Calu3 (cell line): ENCODE data around the gene CTDP1. TPM values are rescaled to one million over a fixed set of nuclear protein-coding genes. Genes with fewer than 3 reads are reported as not detected.

Experiments
- BruUV-seq: library from RNA; stranded (reverse); fragments of 400-500 nt; replicated peaks from 2 replicates; lab custom pipeline; 2021; lab: Mats Ljungman, UMichigan
- CTCF ChIA-PET: fragments of 300-600 bp; sonication (Branson Sonifier 250); formaldehyde crosslinking; loops from one replicate; lab custom pipeline; 2022; ENCODE audit warnings: antibody characterized with exemption; lab: Charles Lee
- DNase-seq: peaks from one replicate; pipeline ENCODE4 v3.0.0; 2022
- H3K27ac Mint-ChIP-seq: one replicate; pipeline ENCODE4 v1.8.0; 2022; ENCODE audit warnings: mixed read lengths; ENCODE audit not compliant: unreplicated experiment
- H3K27me3 Mint-ChIP-seq: one replicate; pipeline ENCODE4 v1.8.0; 2022; ENCODE audit warnings: mixed read lengths; ENCODE audit not compliant: unreplicated experiment
- H3K36me3 Mint-ChIP-seq: one replicate; pipeline ENCODE4 v1.8.0; 2022; ENCODE audit warnings: mild to moderate bottlenecking, moderate library complexity, mixed read lengths; ENCODE audit not compliant: insufficient read depth, unreplicated experiment
- H3K4me1 Mint-ChIP-seq: one replicate; pipeline ENCODE4 v1.8.0; 2022; ENCODE audit warnings: mild to moderate bottlenecking, low read depth, mixed read lengths; ENCODE audit not compliant: unreplicated experiment
- H3K4me3 Mint-ChIP-seq: one replicate; pipeline ENCODE4 v1.8.0; 2022; ENCODE audit warnings: mild to moderate bottlenecking, low read depth, moderate library complexity, mixed read lengths; ENCODE audit not compliant: unreplicated experiment
- H3K9me3 Mint-ChIP-seq: one replicate; pipeline ENCODE4 v1.8.0; 2022; ENCODE audit warnings: low read depth, mixed read lengths; ENCODE audit not compliant: unreplicated experiment
- CTCF ChIP-seq: fragments of 200-600 bp; IDR thresholded peaks from one replicate; pipeline ENCODE4 v1.8.0; 2022; ENCODE audit warnings: antibody characterized with exemption; ENCODE audit not compliant: unreplicated experiment
- intact Hi-C: fragments of 100-400 bp; cut with micrococcal nuclease; formaldehyde crosslinking; loops from one replicate; pipeline ENCODE4 v1.10.0; 2022; ENCODE audit not compliant: unreplicated experiment
- total RNA-seq: library from RNA; stranded (reverse); gene quantifications from 2 replicates; pipeline ENCODE4 v1.2.3, GENCODE V29; 2022

Gene CTDP1
- total RNA-seq, 1 experiment from 2014 or later = 15.6 TPM

- Mint-ChIP-seq H3K27me3 (peaks cover 8% of the 10 kb centered on the region), H3K4me3 (no peak overlapping the region), H3K9me3 (no peaks in the 10 kb centered on the region), H3K27ac (no peak overlapping the region), H3K4me1 (no peaks in the 10 kb centered on the region), H3K36me3 (no peaks in the 10 kb centered on the region)
- intact Hi-C loops = no loop called here
- TF ChIP-seq CTCF = no peak
- CTCF ChIA-PET = no interaction called here
- no TSS peak for BruUV-seq
- no peak for DNase-seq
Observed at GRCh38 chr18:79782566-79783308, 103.1 kb downstream of the CTDP1 start.

- intact Hi-C loops = no loop called here
- no peak overlapping the region for H3K27ac Mint-ChIP-seq
- no peaks in the 10 kb centered on the region for H3K36me3 Mint-ChIP-seq
- no peak for DNase-seq
- no peaks in the 10 kb centered on the region for H3K27me3 Mint-ChIP-seq
- H3K4me3 Mint-ChIP-seq = no peak overlapping the region
- no peak for TF ChIP-seq CTCF
- H3K9me3 Mint-ChIP-seq = no peaks in the 10 kb centered on the region
- H3K4me1 Mint-ChIP-seq = no peaks in the 10 kb centered on the region
- BruUV-seq = no TSS peak
- CTCF ChIA-PET = no interaction called here
Observed at GRCh38 chr18:79784071-79784913, 104.7 kb downstream of the CTDP1 start.

GRCh38 chr18:79784965-79785770 lies 105.6 kb downstream of the CTDP1 start:
- H3K27ac Mint-ChIP-seq = no peak overlapping the region
- no peak for TF ChIP-seq CTCF
- CTCF ChIA-PET = no interaction called here
- H3K4me3 Mint-ChIP-seq = no peak overlapping the region
- no peaks in the 10 kb centered on the region for H3K36me3 Mint-ChIP-seq
- no peaks in the 10 kb centered on the region for H3K9me3 Mint-ChIP-seq
- no peaks in the 10 kb centered on the region for H3K27me3 Mint-ChIP-seq
- intact Hi-C loops = no loop called here
- H3K4me1 Mint-ChIP-seq = no peaks in the 10 kb centered on the region
- DNase-seq = no peak
- BruUV-seq = no TSS peak

- Mint-ChIP-seq H3K4me3 (no peak overlapping the region), H3K36me3 (no peaks in the 10 kb centered on the region), H3K27ac (no peak overlapping the region), H3K9me3 (no peaks in the 10 kb centered on the region), H3K27me3 (peaks cover 5% of the 10 kb centered on the region), H3K4me1 (no peaks in the 10 kb centered on the region)
- CTCF ChIA-PET = no interaction called here
- no peak for DNase-seq
- intact Hi-C loops = no loop called here
- BruUV-seq = no TSS peak
- no peak for TF ChIP-seq CTCF
Observed at GRCh38 chr18:79785831-79786230, 106.2 kb downstream of the CTDP1 start.
